ENCODE measurements around the gene CLIC3. TPM values are rescaled to one million over a fixed set of nuclear protein-coding genes. Genes with fewer than 3 reads are reported as not detected.
A peak's percentile ranks its signal among the peaks of the same experiment; 100 is the strongest.

The CLIC3 gene
- total RNA-seq, 3 donors from 2014 or later (not counting 1 experiment from before 2014, with no cell fraction given): 144 to 286 (median 161) TPM

- DNase-seq (peak; percentile 56 to 70), ATAC-seq (peak; percentile 35 to 63 (median 44))
- H3K4me3 ChIP-seq (ENCODE audit: low read length): no peak overlapping the region
- Mint-ChIP-seq H3K9me3 (no peaks in the 10 kb centered on the region), H3K4me1 (peaks cover 32 to 54% of the 10 kb centered on the region in 2 donors), H3K36me3 (no peaks in the 10 kb centered on the region), H3K27me3 (ENCODE audit: low read depth in 2 of 2) (no peaks in the 10 kb centered on the region), H3K4me3 (peak overlapping the region; percentile 84), H3K27ac (peak overlapping the region; percentile 97 to 99)
- H3K27ac ChIP-seq (ENCODE audit: low read length): peak overlapping the region; percentile 77
- H3K36me3 ChIP-seq (ENCODE audit: control insufficient read depth, insufficient read depth, low read length): no peaks in the 10 kb centered on the region
- no peak for TF ChIP-seq CTCF (IDR thresholded peaks at IDR 0.05)
- no peaks in the 10 kb centered on the region for H3K9me3 ChIP-seq (ENCODE audit: control insufficient read depth, insufficient read depth, low read length)
- H3K4me1 ChIP-seq (ENCODE audit: control insufficient read depth, insufficient read depth, low read length): peaks cover 76% of the 10 kb centered on the region
- H3K27me3 ChIP-seq (ENCODE audit: control insufficient read depth, insufficient read depth, low read length): no peaks in the 10 kb centered on the region
- 21% methylated on average over 10 of the region's 10 CpGs for WGBS (ENCODE audit: insufficient coverage)
- intact Hi-C loops (cut with micrococcal nuclease): loop anchor here (1.0 kb wide), 1 partner anchor 40 kb away; no protein-coding TSS in a partner anchor
Observed at GRCh38 chr9:137000177-137000930, 4.0 kb upstream of the CLIC3 start.

- 4% methylated on average over 18 of the region's 18 CpGs for WGBS (ENCODE audit: insufficient coverage)
- Histone ChIP-seq H3K36me3 (ENCODE audit: control insufficient read depth, insufficient read depth, low read length) (peaks cover 16% of the 10 kb centered on the region), H3K27me3 (ENCODE audit: control insufficient read depth, insufficient read depth, low read length) (no peaks in the 10 kb centered on the region), H3K4me3 (ENCODE audit: low read length) (peak overlapping the region; percentile 55), H3K27ac (ENCODE audit: low read length) (peak overlapping the region; percentile 96), H3K4me1 (ENCODE audit: control insufficient read depth, insufficient read depth, low read length) (peaks cover 94% of the 10 kb centered on the region), H3K9me3 (ENCODE audit: control insufficient read depth, insufficient read depth, low read length) (no peaks in the 10 kb centered on the region)
- DNase-seq (peak; percentile 70 to 72), ATAC-seq (peak; percentile 25 to 61 (median 53))
- H3K9me3 Mint-ChIP-seq: no peaks in the 10 kb centered on the region
- H3K27ac Mint-ChIP-seq: peak overlapping the region; percentile 97 to 99
- peak overlapping the region; percentile 96 for H3K4me3 Mint-ChIP-seq
- intact Hi-C loops (cut with micrococcal nuclease): loop anchor here (2.0 to 5.0 kb wide), 2 partner anchors 37 to 151 kb away; partner anchors contain the start of gene PHPT1
- H3K4me1 Mint-ChIP-seq: peaks cover 33 to 61% of the 10 kb centered on the region in 2 donors
- TF ChIP-seq CTCF (IDR thresholded peaks at IDR 0.05): no peak
- no peaks in the 10 kb centered on the region for H3K27me3 Mint-ChIP-seq (ENCODE audit: low read depth in 2 of 2)
- H3K36me3 Mint-ChIP-seq: no peaks in the 10 kb centered on the region
Observed at GRCh38 chr9:136997830-136998234, 1.5 kb upstream of the CLIC3 start.

GRCh38 chr9:136997371-136997770 lies 1.0 kb upstream of the CLIC3 start:
- Mint-ChIP-seq H3K9me3 (no peaks in the 10 kb centered on the region), H3K36me3 (no peaks in the 10 kb centered on the region), H3K27me3 (ENCODE audit: low read depth in 2 of 2) (no peaks in the 10 kb centered on the region), H3K27ac (peak overlapping the region; percentile 97 to 99), H3K4me3 (peak overlapping the region; percentile 96), H3K4me1 (peaks cover 33 to 65% of the 10 kb centered on the region in 2 donors)
- peak in 1 of 2 donors; percentile 51 for DNase-seq
- H3K27me3 ChIP-seq (ENCODE audit: control insufficient read depth, insufficient read depth, low read length): no peaks in the 10 kb centered on the region
- 33% methylated on average over 10 of the region's 10 CpGs for WGBS (ENCODE audit: insufficient coverage)
- TF ChIP-seq CTCF (IDR thresholded peaks at IDR 0.05): no peak
- peak overlapping the region; percentile 55 for H3K4me3 ChIP-seq (ENCODE audit: low read length)
- no peaks in the 10 kb centered on the region for H3K9me3 ChIP-seq (ENCODE audit: control insufficient read depth, insufficient read depth, low read length)
- intact Hi-C loops (cut with micrococcal nuclease): loop anchor here (5.0 kb wide), 1 partner anchor 150 kb away; the partner anchor contains the start of gene PHPT1
- peaks cover 16% of the 10 kb centered on the region for H3K36me3 ChIP-seq (ENCODE audit: control insufficient read depth, insufficient read depth, low read length)
- ATAC-seq: peak; percentile 1 to 7 (median 3)
- H3K4me1 ChIP-seq (ENCODE audit: control insufficient read depth, insufficient read depth, low read length): peaks cover 95% of the 10 kb centered on the region
- H3K27ac ChIP-seq (ENCODE audit: low read length): peak overlapping the region; percentile 96
